Fibroblast of villous mesenchyme (primary cell): ENCODE results near the gene MAP3K2. TPM values are rescaled to one million over a fixed set of nuclear protein-coding genes. Genes with fewer than 3 reads are reported as not detected.

ENCODE experiments used
- DNase-seq: peaks from one replicate; pipeline ENCODE4 v3.0.0-alpha.2; 2010; ENCODE audit warnings: low read depth
- H3K4me3 ChIP-seq: 2 replicates; pipeline ENCODE4 v1.5.1; 2011; ENCODE audit warnings: low read depth, mild to moderate bottlenecking, low read length
- CTCF ChIP-seq: IDR thresholded peaks from 2 replicates; pipeline ENCODE4 v1.5.1; 2012; ENCODE audit warnings: low read depth, mild to moderate bottlenecking, low read length; ENCODE audit not compliant: insufficient read depth
- total RNA-seq: library from RNA; depleted of rRNA; stranded (reverse); fragments of >200 nt; gene quantifications from 2 replicates; pipeline ENCODE4 v1.2.3, GENCODE V29; 2012

MAP3K2 gene, protein sequence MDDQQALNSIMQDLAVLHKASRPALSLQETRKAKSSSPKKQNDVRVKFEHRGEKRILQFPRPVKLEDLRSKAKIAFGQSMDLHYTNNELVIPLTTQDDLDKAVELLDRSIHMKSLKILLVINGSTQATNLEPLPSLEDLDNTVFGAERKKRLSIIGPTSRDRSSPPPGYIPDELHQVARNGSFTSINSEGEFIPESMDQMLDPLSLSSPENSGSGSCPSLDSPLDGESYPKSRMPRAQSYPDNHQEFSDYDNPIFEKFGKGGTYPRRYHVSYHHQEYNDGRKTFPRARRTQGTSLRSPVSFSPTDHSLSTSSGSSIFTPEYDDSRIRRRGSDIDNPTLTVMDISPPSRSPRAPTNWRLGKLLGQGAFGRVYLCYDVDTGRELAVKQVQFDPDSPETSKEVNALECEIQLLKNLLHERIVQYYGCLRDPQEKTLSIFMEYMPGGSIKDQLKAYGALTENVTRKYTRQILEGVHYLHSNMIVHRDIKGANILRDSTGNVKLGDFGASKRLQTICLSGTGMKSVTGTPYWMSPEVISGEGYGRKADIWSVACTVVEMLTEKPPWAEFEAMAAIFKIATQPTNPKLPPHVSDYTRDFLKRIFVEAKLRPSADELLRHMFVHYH
- 38.4 and 53.5 TPM in 2 replicates for total RNA-seq

GRCh38 chr2:127387655-127388422 is at the start of gene MAP3K2:
Gene MAP3K2, minus strand, starts transcription at chr2:127387975. Its CDS starts 44,846 bp downstream, at chr2:127343129.
- peak; percentile 92 for DNase-seq
- no peak for TF ChIP-seq CTCF
- H3K4me3 ChIP-seq = peak within 1 kb of the TSS; percentile 81

DNA sequence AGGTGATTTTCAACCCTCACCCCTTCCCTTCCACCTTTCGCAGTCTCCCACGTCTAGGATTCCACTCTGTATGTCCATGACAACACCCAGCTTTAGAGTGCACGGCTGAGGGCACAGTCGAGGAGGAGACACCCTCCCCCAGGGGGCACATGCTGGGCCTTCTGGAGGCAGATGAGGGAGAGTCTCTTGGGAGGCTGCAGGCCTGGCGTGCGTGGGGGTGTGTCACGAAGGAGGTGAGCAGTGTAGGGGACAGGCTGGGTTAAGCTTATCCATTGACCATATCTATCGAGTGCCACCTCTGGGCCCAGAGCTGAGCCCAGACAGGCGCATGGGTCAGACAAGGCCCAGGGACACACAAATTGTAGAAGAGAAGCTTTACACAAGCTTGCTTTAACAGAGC is 49.3 kb upstream of the MAP3K2 start:
- TF ChIP-seq CTCF = no peak
- H3K4me3 ChIP-seq = no peak overlapping the region
- no peak for DNase-seq

DNA sequence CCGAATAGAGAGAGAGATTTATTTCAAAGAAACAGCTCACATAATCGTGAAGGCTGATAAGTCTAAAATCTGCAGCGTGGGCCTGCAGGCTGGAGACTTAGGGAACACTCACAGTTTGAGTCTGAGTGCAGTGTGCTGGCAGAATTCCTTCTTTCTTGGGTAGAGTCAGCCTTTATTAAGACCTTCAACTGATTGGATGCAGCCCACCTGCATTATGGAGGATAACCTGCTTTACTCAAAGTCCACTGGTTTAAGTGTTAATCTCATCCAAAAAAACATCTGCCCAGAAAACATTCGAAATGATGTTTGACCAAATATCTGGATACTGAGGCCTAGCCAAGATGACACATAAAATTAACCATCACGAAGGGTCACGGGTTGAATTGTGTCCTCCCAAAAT is 46.7 kb upstream of the MAP3K2 start:
- no peak overlapping the region for H3K4me3 ChIP-seq
- DNase-seq = no peak
- no peak for TF ChIP-seq CTCF

DNA sequence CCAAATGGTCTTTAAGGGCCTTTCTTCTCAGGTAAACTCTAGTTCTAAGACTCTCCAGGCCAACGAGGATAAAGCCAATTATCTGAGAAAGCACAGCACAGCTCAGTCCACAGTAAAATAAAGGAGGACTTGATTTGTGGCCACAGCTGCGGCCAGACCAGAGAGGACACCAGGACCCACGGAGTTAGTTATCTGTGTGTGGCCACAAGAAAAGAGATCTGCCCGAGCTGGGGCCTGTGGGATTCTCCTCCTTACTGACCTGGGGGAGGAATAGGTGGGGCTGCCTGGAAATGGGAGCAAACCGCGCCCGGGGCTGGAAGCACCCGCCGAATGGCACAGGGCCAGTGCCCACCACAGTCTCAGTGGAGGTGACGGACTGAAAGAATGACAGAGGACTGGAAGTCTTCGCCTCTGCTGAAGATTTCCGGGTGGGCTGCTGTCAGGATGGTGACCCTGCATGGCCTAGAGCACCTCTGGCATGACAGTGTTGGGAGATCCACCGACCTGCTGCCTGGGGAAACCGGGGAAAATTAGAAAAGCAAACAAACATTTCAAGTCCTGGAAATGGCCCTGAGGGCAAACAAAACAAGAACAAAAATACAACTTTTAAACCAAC is 43.7 kb upstream of the MAP3K2 start:
- H3K4me3 ChIP-seq = no peak overlapping the region
- DNase-seq = no peak
- no peak for TF ChIP-seq CTCF

GRCh38 chr2:127429844-127430425 is 42.2 kb upstream of the MAP3K2 start:
- TF ChIP-seq CTCF = no peak
- H3K4me3 ChIP-seq = no peak overlapping the region
- DNase-seq = no peak

DNA sequence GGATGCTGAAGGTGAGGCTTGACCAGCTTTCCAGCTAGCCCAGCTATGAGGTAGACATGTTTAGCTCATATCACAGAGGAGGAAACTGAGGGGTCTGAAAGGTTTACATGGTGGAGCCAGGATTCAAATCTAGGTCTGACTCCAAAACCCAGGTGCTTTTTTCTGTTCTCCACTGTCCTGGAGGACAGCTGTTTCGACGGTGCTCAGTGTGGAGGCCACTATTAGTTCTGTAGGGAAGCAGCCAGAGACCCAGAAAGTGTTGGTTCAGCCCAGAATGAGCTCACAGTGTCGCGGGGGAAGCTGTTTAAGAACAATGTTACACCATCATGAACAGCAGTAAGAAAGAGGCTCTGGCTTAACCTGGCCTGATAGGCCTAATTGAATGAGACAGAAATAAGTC is 41.5 kb upstream of the MAP3K2 start:
- DNase-seq = no peak
- no peak for TF ChIP-seq CTCF
- H3K4me3 ChIP-seq = no peak overlapping the region
